ENCODE results near the gene CARD14. TPM values are rescaled to one million over a fixed set of nuclear protein-coding genes. Genes with fewer than 3 reads are reported as not detected.
A peak's percentile ranks its signal among the peaks of the same experiment; 100 is the strongest.

Gene CARD14
- total and polyA plus RNA-seq, 12 donors: 0.11 to 0.33 (median 0.14) TPM; not detected in 6

- H3K4me3 ChIP-seq: no peak overlapping the region
- ATAC-seq (no peak), DNase-seq (no peak)
- H3K27ac ChIP-seq: no peak overlapping the region
- no peaks in the 10 kb centered on the region for H3K4me1 ChIP-seq
- no peak for TF ChIP-seq CTCF (IDR thresholded peaks at IDR 0.05)
- 91 to 94% methylated on average over 3 of the region's 3 CpGs for WGBS, 2 donors
- H3K9me3 ChIP-seq: no peaks in the 10 kb centered on the region
- H3K36me3 ChIP-seq: peaks cover 0 to 40% (median 27%) of the 10 kb centered on the region in 9 donors
- intact Hi-C loops (cut with DNase I): no loop called here
- H3K27me3 ChIP-seq: no peaks in the 10 kb centered on the region
Observed at GRCh38 chr17:80130992-80131391, 38.8 kb upstream of the CARD14 start.

- DNase-seq (no peak), ATAC-seq (peak in 1 of 8 donors; percentile 15)
- intact Hi-C loops (cut with DNase I): no loop called here
- H3K36me3 ChIP-seq: peaks cover 0 to 61% (median 44%) of the 10 kb centered on the region in 9 donors
- no peak overlapping the region for H3K4me3 ChIP-seq
- no peaks in the 10 kb centered on the region for H3K27me3 ChIP-seq
- no peaks in the 10 kb centered on the region for H3K4me1 ChIP-seq
- WGBS, 2 donors: 84 to 86% methylated on average over 5 of the region's 5 CpGs
- TF ChIP-seq CTCF (IDR thresholded peaks at IDR 0.05): no peak
- no peak overlapping the region for H3K27ac ChIP-seq
- H3K9me3 ChIP-seq: no peaks in the 10 kb centered on the region
Observed at GRCh38 chr17:80132906-80133625, 36.8 kb upstream of the CARD14 start.

GRCh38 chr17:80133626-80133970 lies 36.2 kb upstream of the CARD14 start:
- DNase-seq: no peak
- ATAC-seq: peak in 1 of 8 donors; percentile 22
- Histone ChIP-seq H3K27me3 (no peaks in the 10 kb centered on the region), H3K4me1 (no peaks in the 10 kb centered on the region), H3K4me3 (no peak overlapping the region), H3K36me3 (peaks cover 0 to 66% (median 49%) of the 10 kb centered on the region in 9 donors), H3K27ac (no peak overlapping the region), H3K9me3 (no peaks in the 10 kb centered on the region)
- TF ChIP-seq CTCF (IDR thresholded peaks at IDR 0.05): no peak
- intact Hi-C loops (cut with DNase I): no loop called here
- 97 to 98% methylated on average over 6 of the region's 6 CpGs for WGBS, 2 donors

GRCh38 chr17:80137131-80137530 lies 32.7 kb upstream of the CARD14 start:
- H3K36me3 ChIP-seq: peaks cover 6 to 99% (median 77%) of the 10 kb centered on the region in 9 donors

More at GRCh38 chr17:80137131-80137530, 32.7 kb upstream of the CARD14 start:
- no peak overlapping the region for H3K27ac ChIP-seq
- no peaks in the 10 kb centered on the region for H3K4me1 ChIP-seq
- ATAC-seq (no peak), DNase-seq (no peak)
- WGBS, 2 donors: 96 to 98% methylated on average over 9 of the region's 9 CpGs
- no peaks in the 10 kb centered on the region for H3K9me3 ChIP-seq
- no peak overlapping the region for H3K4me3 ChIP-seq
- no peaks in the 10 kb centered on the region for H3K27me3 ChIP-seq
- intact Hi-C loops (cut with DNase I): no loop called here
- no peak for TF ChIP-seq CTCF (IDR thresholded peaks at IDR 0.05)

Measured in heart right ventricle (tissue), 16 donors.